Measurements from ENCODE around the gene COG5.

GRCh38 chr7:107173691-107174406 lies 389.9 kb downstream of the COG5 start:
- TF ChIP-seq CTCF (IDR thresholded peaks at IDR 0.05): no peak
- TF ChIP-seq POLR2A (IDR thresholded peaks at IDR 0.05): no peak

Data from heart left ventricle (tissue), 13 donors.